HT1080 (cell line): ENCODE data around the gene PTF1A. TPM values are rescaled to one million over a fixed set of nuclear protein-coding genes. Genes with fewer than 3 reads are reported as not detected.
"Not testable (repeated sequence)": the region's sequence is repeated elsewhere in the genome, so short reads cannot be mapped to it uniquely, and the experiment has no call there.

ENCODE experiments used
- DNase-seq: peaks from one replicate; pipeline ENCODE4 v3.0.0-alpha.2; 2015; ENCODE audit warnings: low read depth
- small RNA-seq: library from RNA; depleted of rRNA; stranded (forward); fragments of <200 nt; gene quantifications from one replicate; pipeline ENCODE3, GENCODE V24; 2014
- total RNA-seq: library from RNA; depleted of rRNA; stranded (reverse); fragments of >200 nt; shearing (Covaris generic); gene quantifications from 2 replicates; pipeline ENCODE4 v1.2.3, GENCODE V29; 2014; rRNA removed

PTF1A gene
- total RNA-seq, 1 experiment from 2014 or later: not detected

DNA sequence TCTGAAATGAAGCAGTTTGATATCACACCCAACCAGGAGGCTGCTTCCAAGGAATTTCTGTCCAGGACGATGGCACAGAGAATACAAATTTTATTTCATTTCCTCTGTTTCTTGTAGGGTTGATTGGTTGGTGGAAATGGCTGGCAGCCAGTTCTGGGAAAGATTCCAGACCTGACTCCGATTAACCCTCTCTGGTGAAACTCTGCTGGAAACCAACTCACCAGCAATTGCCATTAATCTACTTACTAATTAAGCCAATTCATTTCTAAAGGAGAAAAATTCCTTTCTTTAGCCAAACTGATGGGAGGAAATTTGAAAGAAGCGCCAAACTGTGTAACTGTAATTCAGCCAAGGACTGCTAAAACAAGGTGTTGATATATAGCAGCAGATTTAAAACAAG, 10.7 kb downstream of the PTF1A start:
- no peak for DNase-seq

DNA sequence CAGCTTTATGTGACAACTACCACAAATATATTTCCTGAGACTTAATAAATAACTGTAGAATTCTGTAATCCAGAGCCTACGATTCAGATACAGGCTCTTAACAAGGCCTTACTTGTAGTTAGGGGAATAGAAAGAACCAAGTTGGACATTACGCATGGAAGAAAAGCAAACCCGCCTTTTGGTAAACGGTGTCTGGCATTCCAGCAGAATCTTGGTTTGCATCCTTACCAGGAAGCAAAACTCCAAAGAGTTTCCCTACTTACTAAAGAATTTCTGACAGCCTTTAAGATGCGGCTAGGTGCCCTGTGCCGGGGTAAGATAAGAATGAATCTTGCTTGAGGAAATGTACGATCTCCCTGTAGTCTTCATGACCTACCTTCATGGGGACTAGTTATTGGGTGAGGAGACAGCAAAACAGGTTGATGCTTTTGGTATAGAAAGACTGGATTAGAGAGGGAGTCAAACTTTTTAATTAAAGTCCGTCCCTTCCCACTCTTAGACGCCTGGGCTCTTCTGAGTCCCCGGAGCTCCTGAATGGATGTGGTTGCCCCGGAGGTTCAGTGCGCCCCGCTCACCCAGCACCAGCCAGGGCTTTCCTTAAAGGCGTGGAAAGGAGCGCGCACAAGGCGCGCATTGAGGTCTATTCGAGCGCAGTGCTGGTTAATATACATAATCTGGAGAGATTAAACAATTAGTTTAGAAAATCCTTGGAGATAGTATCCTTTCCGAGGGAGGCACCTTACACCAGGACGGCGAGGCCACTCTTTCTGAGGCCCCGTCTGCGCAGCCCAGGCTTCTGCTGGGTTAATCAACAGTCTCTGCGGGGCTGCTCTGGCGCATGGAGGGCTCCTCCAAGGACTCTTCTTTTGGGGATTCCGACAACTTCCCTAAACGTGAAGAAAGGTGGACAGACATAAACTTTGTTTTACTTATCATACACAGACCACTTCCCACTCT, 11.5 kb downstream of the PTF1A start:
- DNase-seq: no peak

DNA sequence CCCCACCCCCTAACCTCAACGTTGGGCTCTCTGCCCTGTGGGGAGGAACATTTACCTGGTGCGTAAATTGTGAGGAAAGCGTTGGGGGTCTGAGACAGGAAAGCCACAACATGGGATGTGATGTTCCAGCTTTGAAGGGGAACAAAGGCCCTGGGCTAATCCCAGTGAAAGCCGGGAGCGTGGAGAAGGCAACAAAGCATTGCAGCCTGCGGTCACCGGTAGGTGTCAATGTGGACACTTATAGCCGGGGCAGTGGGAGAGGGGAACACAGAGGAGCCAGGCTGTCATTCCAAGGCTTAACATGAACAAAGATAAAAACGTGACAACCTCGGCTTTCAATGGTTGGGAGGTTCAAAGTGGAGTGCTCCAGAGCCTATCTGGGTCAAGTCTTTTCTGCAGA, 12.7 kb downstream of the PTF1A start:
- no peak for DNase-seq

DNA sequence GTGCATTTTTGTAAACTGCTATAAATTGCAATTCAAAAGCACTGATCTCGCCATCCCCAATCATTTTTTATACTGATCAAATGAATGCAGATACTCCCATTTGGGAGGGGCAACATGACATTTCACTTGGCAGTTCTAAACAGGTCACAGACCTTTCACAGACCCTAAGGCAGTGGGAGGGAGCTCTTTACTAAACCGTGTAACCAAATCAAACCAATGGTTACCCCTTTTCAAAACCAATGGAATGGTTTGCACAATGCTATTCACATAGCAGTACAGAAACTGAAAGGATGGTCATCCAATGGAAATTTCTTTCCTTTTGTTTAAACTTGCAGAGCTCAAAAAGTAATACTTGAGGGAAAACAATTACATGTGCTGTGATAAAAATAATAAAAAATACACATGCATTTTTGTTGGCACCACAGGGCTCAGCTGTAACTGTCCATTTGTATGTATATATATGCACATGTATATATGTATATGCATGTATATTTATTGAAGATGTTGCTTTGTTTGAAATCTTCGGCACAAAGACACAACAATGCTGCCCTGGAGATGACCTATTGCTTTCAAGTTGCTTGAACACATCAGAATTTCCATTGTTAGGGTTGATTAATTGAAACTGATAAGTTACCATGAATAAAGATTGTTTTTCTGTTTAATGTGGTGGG, 14.0 kb downstream of the PTF1A start:
- DNase-seq: no peak

- DNase-seq: no peak
Observed at GRCh38 chr10:23217471-23217870, 25.4 kb downstream of the PTF1A start.

- no peak for DNase-seq
Observed at GRCh38 chr10:23230582-23230981, 38.5 kb downstream of the PTF1A start.

DNA sequence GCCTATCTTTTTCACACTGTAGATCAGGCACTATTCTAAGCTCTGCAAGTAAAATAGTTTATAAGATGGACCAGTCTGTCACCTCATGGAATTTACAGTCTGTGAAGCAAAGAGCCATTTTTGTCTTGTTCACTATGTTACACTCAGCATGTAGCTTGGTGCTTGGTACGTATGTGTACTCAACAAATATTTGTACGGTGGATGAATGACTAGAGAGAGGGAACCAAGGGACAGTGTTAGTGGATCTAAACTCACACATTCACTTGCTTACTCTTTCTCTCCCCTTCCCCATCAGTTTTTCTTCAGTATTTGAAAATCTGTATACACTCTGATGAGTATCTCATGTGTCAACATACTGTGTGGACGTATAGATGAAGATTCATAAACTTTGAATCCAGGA, 45.9 kb downstream of the PTF1A start:
- no peak for DNase-seq

- not testable (repeated sequence) for DNase-seq
Observed at GRCh38 chr10:23241779-23242178, 49.7 kb downstream of the PTF1A start.

Small RNA genes within 50 kb of the gene (small RNA-seq; reads per million reads assigned to genes)
- not detected for gene RF00561

Other genes with a start within 250 kb of the PTF1A start
- gene MSRB2, start 96.7 kb upstream of the PTF1A start, total RNA-seq: 10.1 and 10.3 TPM in 2 replicates
- 0.10 and 0.50 TPM in 2 replicates for gene C10orf67, start 152.5 kb downstream of the PTF1A start, total RNA-seq
- gene OTUD1, start 246.8 kb downstream of the PTF1A start, total RNA-seq: 1.9 and 2.0 TPM in 2 replicates